K562 (cell line): ENCODE results near the gene VTCN1. TPM values are rescaled to one million over a fixed set of nuclear protein-coding genes. Genes with fewer than 3 reads are reported as not detected.

Experiments
- ATAC-seq: fragments of 200-7000 bp; cut with Tn5 transposase; 3 replicates; pipeline ENCODE4 v1.9.1; 2020; ENCODE audit warnings: moderate library complexity
- BruUV-seq: library from RNA; stranded (reverse); fragments of 400-500 nt; replicated peaks from 2 replicates; lab custom pipeline; 2021; lab: Mats Ljungman, UMichigan
- CTCF ChIA-PET: fragments of 300-600 bp; formaldehyde crosslinking; extraction: SDS; loops from one replicate; lab custom pipeline; 2021; ENCODE audit warnings: low intra/inter-chr PET ratio; lab: Yijun Ruan, JAX
- POLR2A ChIA-PET: fragments of 300-600, 350-650 bp; sonication (Branson Sonifier 250); formaldehyde crosslinking; extraction: SDS; loops from one replicate; lab custom pipeline; 2021; ENCODE audit warnings: antibody characterized with exemption, inconsistent platforms; lab: Yijun Ruan, JAX
- DNase-seq, 4 experiments: peaks; one replicate each; pipeline versions ENCODE4 v3.0.0 to v3.0.0-alpha.2; 2011 to 2018; ENCODE audit warnings: low spot score in 3 of 4, mixed read lengths in 3 of 4; ENCODE audit errors: extremely low read depth in 1 of 4
- FAIRE-seq: peaks from 2 replicates; lab custom pipeline; 2011; peaks lifted over from hg19 to GRCh38; lab: Jason Lieb, UNC
- H2AFZ ChIP-seq: 2 replicates; pipeline ENCODE4 v1.6.0; 2011; ENCODE audit warnings: low read depth, low read length, control low read depth, inconsistent platforms
- H3K27ac ChIP-seq: fragments of 200-600 bp; 3 replicates; pipeline ENCODE4 v1.8.0; 2011; ENCODE audit warnings: low read depth, mild to moderate bottlenecking, control low read depth, inconsistent platforms, low read length, moderate library complexity, mixed read lengths; ENCODE audit errors: extremely low read depth
- H3K27me3 ChIP-seq, 2 experiments: fragments of 300-600 bp in 1 of 2; 2 replicates in 1 of 2; 3 replicates in 1 of 2; pipeline versions ENCODE4 v1.6.0 to v1.8.0; 2011; ENCODE audit warnings: inconsistent platforms in 2 of 2, low read length in 2 of 2, mild to moderate bottlenecking in 1 of 2, mixed read lengths in 1 of 2, moderate library complexity in 1 of 2; ENCODE audit not compliant: control insufficient read depth in 2 of 2, insufficient read depth in 2 of 2
- H3K36me3 ChIP-seq: fragments of 300-600 bp; 3 replicates; pipeline ENCODE4 v1.8.0; 2011; ENCODE audit warnings: mild to moderate bottlenecking, low read length, inconsistent platforms; ENCODE audit not compliant: control insufficient read depth, insufficient read depth
- H3K4me1 ChIP-seq, 2 experiments: fragments of 200-600 bp in 1 of 2; replicated peaks in 1 of 2; 2 replicates in 1 of 2; 3 replicates in 1 of 2; pipeline versions ENCODE4 v1.5.1 to v1.8.0; 2011; ENCODE audit warnings: inconsistent platforms in 2 of 2, low read length in 2 of 2, mild to moderate bottlenecking in 1 of 2, mixed read lengths in 1 of 2, moderate library complexity in 1 of 2; ENCODE audit not compliant: control insufficient read depth in 2 of 2, insufficient read depth in 2 of 2
- H3K4me2 ChIP-seq: 2 replicates; pipeline ENCODE4 v1.6.1; 2011; ENCODE audit warnings: low read length, control low read depth, inconsistent platforms, mixed read lengths; ENCODE audit not compliant: insufficient read depth
- H3K4me3 ChIP-seq: fragments of 200-600 bp; sonication (generic), shearing (Covaris generic); 2 replicates; pipeline ENCODE4 v1.5.1; 2016; ENCODE audit warnings: control low read depth, inconsistent platforms
- H3K79me2 ChIP-seq: fragments of 200-600 bp; 3 replicates; pipeline ENCODE4 v1.8.0; 2011; ENCODE audit warnings: low read length, inconsistent platforms; ENCODE audit not compliant: control insufficient read depth, insufficient read depth
- H3K9ac ChIP-seq, 2 experiments: 2 replicates each; pipeline versions ENCODE4 v1.6.0 to v1.6.1; 2011; ENCODE audit warnings: low read depth in 2 of 2, low read length in 2 of 2, control low read depth in 1 of 2, inconsistent platforms in 1 of 2, mild to moderate bottlenecking in 1 of 2, mixed read lengths in 1 of 2; ENCODE audit not compliant: insufficient read depth in 1 of 2
- H3K9me1 ChIP-seq: one replicate; pipeline ENCODE4 v1.6.0; 2011; ENCODE audit warnings: inconsistent platforms, mild to moderate bottlenecking, low read length, moderate library complexity; ENCODE audit not compliant: control insufficient read depth, insufficient read depth
- H3K9me3 ChIP-seq: replicated peaks from 2 replicates; pipeline ENCODE4 v1.5.1; 2011; ENCODE audit warnings: low read depth, low read length, inconsistent platforms; ENCODE audit not compliant: control insufficient read depth, insufficient read depth
- H4K20me1 ChIP-seq: replicated peaks from 2 replicates; pipeline ENCODE4 v1.6.1; 2011; ENCODE audit warnings: low read length, inconsistent platforms, mixed read lengths; ENCODE audit not compliant: control insufficient read depth, insufficient read depth
- CEBPG ChIP-seq, 3 experiments: fragments of 200-800 bp in 1 of 3; sonication (Bioruptor generic) in 1 of 3; sonication (generic) in 1 of 3; formaldehyde crosslinking in 1 of 3; IDR thresholded peaks in 2 of 3; conservative IDR thresholded peaks in 1 of 3; 2 replicates each; pipeline versions ENCODE4 v1.6.1 to v1.8.0; 2016 to 2022; ENCODE audit warnings: missing compliant biosample characterization in 2 of 3, missing genetic modification characterization in 2 of 3, mild to moderate bottlenecking in 1 of 3, missing genetic modification reagents in 1 of 3
- NR2C2 ChIP-seq, 2 experiments: fragments of 200-800 bp in 1 of 2; sonication (Bioruptor generic) in 1 of 2; sonication (generic) in 1 of 2; formaldehyde crosslinking in 1 of 2; IDR thresholded peaks; 2 replicates each; pipeline versions ENCODE4 v1.6.1 to v1.8.0; 2016 to 2022; ENCODE audit warnings: mild to moderate bottlenecking in 1 of 2, missing compliant biosample characterization in 1 of 2, missing genetic modification characterization in 1 of 2, missing genetic modification reagents in 1 of 2
- TRIM24 ChIP-seq, 2 experiments: fragments of 450-650 bp; IDR thresholded peaks; 2 replicates each; pipeline ENCODE4 v1.6.1; 2016
- ZNF134 ChIP-seq: fragments of 250-450 bp; sonication (Bioruptor Pico); conservative IDR thresholded peaks from 2 replicates; pipeline ENCODE4 v1.4.0; 2020
- WGBS: fragments of 100-300 bp; shearing (Covaris generic); methylation state at CpG from one replicate; pipeline ENCODE4 v1.1.6; 2016; ENCODE audit warnings: low coverage, mixed read lengths; ENCODE audit not compliant: insufficient coverage; ENCODE audit errors: missing lambda C conversion rate; 5-methylcytosine and 5-hydroxymethylcytosine counted together
- in situ Hi-C: fragments of 300-500 bp; cut with MboI; formaldehyde crosslinking; loops from 4 replicates; pipeline ENCODE4 v1.15.0; 2018; ENCODE audit warnings: inconsistent platforms, mixed read lengths
- intact Hi-C: fragments of 100-400 bp; cut with micrococcal nuclease; formaldehyde crosslinking; loops from 2 replicates; pipeline ENCODE4 v1.14.2; 2022
- polyA plus RNA-seq, 8 experiments: library from polyadenylated mRNA; depleted of rRNA in 4 of 8; stranded (reverse) in 5 of 8; unstranded in 3 of 8; fragments of >200 nt; fragmentation: Nextera tagmentation in 2 of 8; fragmentation: Illumina TruSeq in 1 of 8; extraction: Ambion mirVana in 2 of 8; extraction: Trizol in 1 of 8; gene quantifications; 2 replicates each; pipeline versions ENCODE4 v1.2.1 to v1.2.3, GENCODE V29; 2011 to 2014; ENCODE audit warnings: inconsistent platforms in 1 of 8, missing spikeins in 1 of 8
- total RNA-seq, 7 experiments: library from RNA; depleted of rRNA in 6 of 7; stranded (reverse); fragments of >200 nt in 6 of 7; fragmentation: Illumina TruSeq in 2 of 7; extraction: Trizol in 2 of 7; gene quantifications; 2 replicates each; pipeline versions ENCODE4 v1.2.1 to v1.2.3, GENCODE V29; 2011 to 2021; ENCODE audit warnings: low replicate concordance in 1 of 7

VTCN1 gene
- total and polyA plus RNA-seq, 9 of the 15 experiments (the other 6 are each of a cell fraction or from before 2014, with no cell fraction given): not detected

GRCh38 chr1:117188170-117188815 lies 22.4 kb downstream of the VTCN1 start:
- no peak for FAIRE-seq
- CTCF ChIA-PET: no interaction called here
- no peak overlapping the region for H3K9ac ChIP-seq
- H3K9me3 ChIP-seq: no peaks in the 10 kb centered on the region
- no peak overlapping the region for H3K4me3 ChIP-seq
- no peak overlapping the region for H2AFZ ChIP-seq
- H4K20me1 ChIP-seq: no peaks in the 10 kb centered on the region
- no peak overlapping the region for H3K4me2 ChIP-seq
- no peaks in the 10 kb centered on the region for H3K4me1 ChIP-seq
- H3K27me3 ChIP-seq: peaks cover 0 to 11% of the 10 kb centered on the region in 2 experiments; a peak in 3 of 5 replicates
- BruUV-seq: no TSS peak
- no peak overlapping the region for H3K27ac ChIP-seq
- intact Hi-C loops (no loop called here), in situ Hi-C loops (no loop called here)
- no peak for TF ChIP-seq NR2C2 (CRISPR knock-in tag; IDR thresholded peaks at IDR 0.05)
- TF ChIP-seq NR2C2 (tag; IDR thresholded peaks at IDR 0.05): peak; percentile 33; the same call in 1 of the 2 replicates
- TF ChIP-seq CEBPG (CRISPR knock-in tag; IDR thresholded peaks at IDR 0.05): no peak
- peak; percentile 88 to 92 for TF ChIP-seq CEBPG (tag; conservative IDR thresholded peaks at IDR 0.05 in 1 of 2, IDR thresholded peaks at IDR 0.05 in 1 of 2)
- no peak for TF ChIP-seq ZNF134 (CRISPR knock-in tag)
- TF ChIP-seq TRIM24 (IDR thresholded peaks at IDR 0.05): peak; percentile 68 to 72; a peak in 2 of 4 replicates
- TF ChIP-seq, all 486 proteins: peak for 3
- 3% methylated on average over 5 of the region's 5 CpGs for WGBS
- Histone ChIP-seq H3K36me3 (no peaks in the 10 kb centered on the region), H3K79me2 (no peaks in the 10 kb centered on the region), H3K9me1 (no peaks in the 10 kb centered on the region)
- no peak for DNase-seq
- POLR2A ChIA-PET: interaction anchor here (0.5 to 0.7 kb wide), 2 partner anchors 11 to 15 kb away, joined by 3 read pairs; no protein-coding TSS in a partner anchor
- ATAC-seq: no peak
